ENCODE measurements around the gene TNFSF15.

The TNFSF15 gene

GRCh38 chr9:114804505-114804904 is 1.3 kb downstream of the TNFSF15 start (continued):
- TF ChIP-seq ZFP37 (tag by site-specific recombination; IDR thresholded peaks at IDR 0.05) (no peak), REST (tag by site-specific recombination; IDR thresholded peaks at IDR 0.05) (no peak), ZNF561 (tag by site-specific recombination; IDR thresholded peaks at IDR 0.05; ENCODE audit: borderline replicate concordance) (no peak), ZNF701 (tag by site-specific recombination; IDR thresholded peaks at IDR 0.05) (no peak), ZNF610 (tag by site-specific recombination; IDR thresholded peaks at IDR 0.05; ENCODE audit: borderline replicate concordance) (no peak), RBAK (tag by site-specific recombination; IDR thresholded peaks at IDR 0.05) (no peak)

- TF ChIP-seq HOXD13 (CRISPR knock-in tag; IDR thresholded peaks at IDR 0.05; ENCODE audit: borderline replicate concordance) (no peak), KLF1 (tag by site-specific recombination; IDR thresholded peaks at IDR 0.05) (no peak), ZNF777 (tag by site-specific recombination; IDR thresholded peaks at IDR 0.05; ENCODE audit: borderline replicate concordance) (no peak), ZNF529 (tag by site-specific recombination; IDR thresholded peaks at IDR 0.05; ENCODE audit: insufficient replicate concordance) (no peak), ZNF133 (tag by site-specific recombination; IDR thresholded peaks at IDR 0.05) (no peak), ZNF473 (tag by site-specific recombination; IDR thresholded peaks at IDR 0.05) (no peak), ZNF561 (tag by site-specific recombination; IDR thresholded peaks at IDR 0.05; ENCODE audit: borderline replicate concordance) (no peak), ZNF626 (tag by site-specific recombination; IDR thresholded peaks at IDR 0.05) (no peak)
- TF ChIP-seq, protein P1, sequence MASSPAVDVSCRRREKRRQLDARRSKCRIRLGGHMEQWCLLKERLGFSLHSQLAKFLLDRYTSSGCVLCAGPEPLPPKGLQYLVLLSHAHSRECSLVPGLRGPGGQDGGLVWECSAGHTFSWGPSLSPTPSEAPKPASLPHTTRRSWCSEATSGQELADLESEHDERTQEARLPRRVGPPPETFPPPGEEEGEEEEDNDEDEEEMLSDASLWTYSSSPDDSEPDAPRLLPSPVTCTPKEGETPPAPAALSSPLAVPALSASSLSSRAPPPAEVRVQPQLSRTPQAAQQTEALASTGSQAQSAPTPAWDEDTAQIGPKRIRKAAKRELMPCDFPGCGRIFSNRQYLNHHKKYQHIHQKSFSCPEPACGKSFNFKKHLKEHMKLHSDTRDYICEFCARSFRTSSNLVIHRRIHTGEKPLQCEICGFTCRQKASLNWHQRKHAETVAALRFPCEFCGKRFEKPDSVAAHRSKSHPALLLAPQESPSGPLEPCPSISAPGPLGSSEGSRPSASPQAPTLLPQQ (tag by site-specific recombination; IDR thresholded peaks at IDR 0.05), result no peak
- H3K4me1 ChIP-seq (ENCODE audit: control insufficient read depth, insufficient read depth, low read length), result peaks cover 10% of the 10 kb centered on the region; the same call in 1 of the 2 replicates
- no peak overlapping the region for H3K27ac ChIP-seq (ENCODE audit: extremely low read depth, low read depth, low read length)
- H3K4me3 ChIP-seq (ENCODE audit: low read depth, low read length), result no peak overlapping the region
- no peaks in the 10 kb centered on the region for H3K9me3 ChIP-seq (ENCODE audit: control insufficient read depth, insufficient read depth, low read depth, low read length)
- H3K36me3 ChIP-seq (ENCODE audit: control insufficient read depth in 2 of 2, insufficient read depth in 1 of 2, low read length in 2 of 2), result no peaks in the 10 kb centered on the region
- POLR2A ChIA-PET, result no interaction called here
- CTCF ChIA-PET, result interaction anchor here (1.9 kb wide), 1 partner anchor 104 kb away, joined by 9 read pairs; no protein-coding TSS in a partner anchor
Observed at GRCh38 chr9:114803479-114804265, 2.2 kb downstream of the TNFSF15 start.

GRCh38 chr9:114799925-114800324 is 5.9 kb downstream of the TNFSF15 start:
- ChIA-PET POLR2A (no interaction called here), CTCF (interaction anchor here (0.7 to 1.7 kb wide), 4 partner anchors 10 to 138 kb away, joined by 3 to 6 read pairs (median 3); no protein-coding TSS in a partner anchor)
- H3K4me3 ChIP-seq (ENCODE audit: low read depth, low read length), result no peak overlapping the region
- no peaks in the 10 kb centered on the region for H3K9me3 ChIP-seq (ENCODE audit: control insufficient read depth, insufficient read depth, low read depth, low read length)
- H3K27ac ChIP-seq (ENCODE audit: extremely low read depth, low read depth, low read length), result no peak overlapping the region
- H3K36me3 ChIP-seq (ENCODE audit: control insufficient read depth in 2 of 2, insufficient read depth in 1 of 2, low read length in 2 of 2), result no peaks in the 10 kb centered on the region
- H3K4me1 ChIP-seq (ENCODE audit: control insufficient read depth, insufficient read depth, low read length), result peaks cover 3% of the 10 kb centered on the region; the same call in 1 of the 2 replicates
- TF ChIP-seq, protein P2, sequence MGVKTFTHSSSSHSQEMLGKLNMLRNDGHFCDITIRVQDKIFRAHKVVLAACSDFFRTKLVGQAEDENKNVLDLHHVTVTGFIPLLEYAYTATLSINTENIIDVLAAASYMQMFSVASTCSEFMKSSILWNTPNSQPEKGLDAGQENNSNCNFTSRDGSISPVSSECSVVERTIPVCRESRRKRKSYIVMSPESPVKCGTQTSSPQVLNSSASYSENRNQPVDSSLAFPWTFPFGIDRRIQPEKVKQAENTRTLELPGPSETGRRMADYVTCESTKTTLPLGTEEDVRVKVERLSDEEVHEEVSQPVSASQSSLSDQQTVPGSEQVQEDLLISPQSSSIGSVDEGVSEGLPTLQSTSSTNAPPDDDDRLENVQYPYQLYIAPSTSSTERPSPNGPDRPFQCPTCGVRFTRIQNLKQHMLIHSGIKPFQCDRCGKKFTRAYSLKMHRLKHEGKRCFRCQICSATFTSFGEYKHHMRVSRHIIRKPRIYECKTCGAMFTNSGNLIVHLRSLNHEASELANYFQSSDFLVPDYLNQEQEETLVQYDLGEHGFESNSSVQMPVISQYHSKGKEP (tag by site-specific recombination; IDR thresholded peaks at IDR 0.05), result no peak
- TF ChIP-seq KLF8 (tag by site-specific recombination; IDR thresholded peaks at IDR 0.05), result no peak
- no peak for TF ChIP-seq ZNF501 (tag by site-specific recombination; IDR thresholded peaks at IDR 0.05)
- TF ChIP-seq ZNF610 (tag by site-specific recombination; IDR thresholded peaks at IDR 0.05; ENCODE audit: borderline replicate concordance), result no peak
- TF ChIP-seq ZNF175 (tag by site-specific recombination; IDR thresholded peaks at IDR 0.05), result no peak
- TF ChIP-seq KLF10 (tag by site-specific recombination; IDR thresholded peaks at IDR 0.05), result no peak
- no peak for TF ChIP-seq ZNF26 (tag by site-specific recombination; IDR thresholded peaks at IDR 0.05)
- TF ChIP-seq ZBTB20 (tag by site-specific recombination; IDR thresholded peaks at IDR 0.05), result no peak
- no peak for TF ChIP-seq ZNF624 (tag by site-specific recombination; IDR thresholded peaks at IDR 0.05)
- no peak for TF ChIP-seq ZNF488 (tag by site-specific recombination; IDR thresholded peaks at IDR 0.05)
- no peak for TF ChIP-seq ZNF266 (tag by site-specific recombination; IDR thresholded peaks at IDR 0.05; ENCODE audit: low read depth)
